Neural cell (in vitro differentiated cells): ENCODE data around the gene DBP. TPM values are rescaled to one million over a fixed set of nuclear protein-coding genes. Genes with fewer than 3 reads are reported as not detected.

Experiments
- H2AFZ ChIP-seq: fragments of 200-600, 300-800 bp; sonication (generic), shearing (Covaris generic); 2 replicates; pipeline ENCODE4 v1.6.0; 2014; ENCODE audit warnings: low read depth, mild to moderate bottlenecking, antibody characterized with exemption, low read length, moderate library complexity
- H3F3A ChIP-seq: fragments of 200-600 bp; shearing (Covaris generic); 2 replicates; pipeline ENCODE4 v1.6.1; 2016; ENCODE audit warnings: mild to moderate bottlenecking, moderate library complexity, mixed read lengths, antibody characterized with exemption, low read length; ENCODE audit not compliant: insufficient read depth, poor library complexity, severe bottlenecking
- H3K27ac ChIP-seq: fragments of 200-600, 300-800 bp; sonication (generic), shearing (Covaris generic); 2 replicates; pipeline ENCODE4 v1.5.1; 2014; ENCODE audit warnings: mild to moderate bottlenecking, low read length, moderate library complexity
- H3K27me3 ChIP-seq: fragments of 300-800, 200-600 bp; sonication (generic), shearing (Covaris generic); 2 replicates; pipeline ENCODE4 v1.6.0; 2014; ENCODE audit warnings: mild to moderate bottlenecking, low read depth, low read length, moderate library complexity; ENCODE audit not compliant: insufficient read depth
- H3K36me3 ChIP-seq: fragments of 300-800, 200-600 bp; sonication (generic), shearing (Covaris generic); 2 replicates; pipeline ENCODE4 v1.5.1; 2014; ENCODE audit warnings: mild to moderate bottlenecking, antibody characterized with exemption, low read length, moderate library complexity; ENCODE audit not compliant: insufficient read depth
- H3K4me2 ChIP-seq: fragments of 300-800, 200-600 bp; sonication (generic), shearing (Covaris generic); 2 replicates; pipeline ENCODE4 v1.6.0; 2014; ENCODE audit warnings: mild to moderate bottlenecking, low read length
- H3K4me3 ChIP-seq: fragments of 300-800, 200-600 bp; sonication (generic), shearing (Covaris generic); 2 replicates; pipeline ENCODE4 v1.5.1; 2014; ENCODE audit warnings: mild to moderate bottlenecking, low read length, moderate library complexity
- H3K79me2 ChIP-seq: fragments of 200-600 bp; shearing (Covaris generic); replicated peaks from 2 replicates; pipeline ENCODE4 v1.6.0; 2014; ENCODE audit warnings: mild to moderate bottlenecking, low read length, moderate library complexity; ENCODE audit not compliant: insufficient read depth
- H3K9ac ChIP-seq: fragments of 300-800, 200-600 bp; sonication (generic), shearing (Covaris generic); 2 replicates; pipeline ENCODE4 v1.6.1; 2016; ENCODE audit warnings: mild to moderate bottlenecking, low read length, mixed read lengths
- H3K9me2 ChIP-seq: fragments of 200-600 bp; shearing (Covaris generic); 2 replicates; pipeline ENCODE4 v1.6.1; 2016; ENCODE audit warnings: mild to moderate bottlenecking, low read length, mixed read lengths; ENCODE audit not compliant: insufficient read depth
- H3K9me3 ChIP-seq: fragments of 200-600, 300-800 bp; sonication (generic), shearing (Covaris generic); 2 replicates; pipeline ENCODE4 v1.6.1; 2016; ENCODE audit warnings: mild to moderate bottlenecking, mixed run types, low read length, moderate library complexity, mixed read lengths
- H4K20me1 ChIP-seq: fragments of 200-600 bp; shearing (Covaris generic); 2 replicates; pipeline ENCODE4 v1.6.1; 2016; ENCODE audit warnings: mild to moderate bottlenecking, mixed run types; ENCODE audit not compliant: insufficient read depth
- EP300 ChIP-seq: fragments of 450-650 bp; conservative IDR thresholded peaks from 2 replicates; pipeline ENCODE4 v1.6.1; 2014; ENCODE audit warnings: antibody characterized with exemption, mild to moderate bottlenecking, moderate library complexity; ENCODE audit not compliant: poor library complexity, severe bottlenecking
- EZH2 ChIP-seq: fragments of 200-600, 300-800 bp; shearing (Covaris generic), sonication (generic); IDR thresholded peaks from 2 replicates; pipeline ENCODE4 v1.6.1; 2014; ENCODE audit warnings: antibody characterized with exemption, low read length, borderline replicate concordance, mild to moderate bottlenecking; ENCODE audit not compliant: insufficient read depth, poor library complexity, severe bottlenecking
- MXI1 ChIP-seq: fragments of 450-650 bp; conservative IDR thresholded peaks from 2 replicates; pipeline ENCODE4 v1.6.1; 2014; ENCODE audit warnings: antibody characterized with exemption, mild to moderate bottlenecking; ENCODE audit not compliant: poor library complexity, severe bottlenecking
- POLR2AphosphoS5 ChIP-seq: IDR thresholded peaks from 2 replicates; pipeline ENCODE4 v1.6.1; 2012
- RAD21 ChIP-seq: fragments of 450-650 bp; conservative IDR thresholded peaks from 2 replicates; pipeline ENCODE4 v1.6.1; 2014; ENCODE audit warnings: antibody characterized with exemption, mild to moderate bottlenecking, moderate library complexity
- SMC3 ChIP-seq: fragments of 450-650 bp; conservative IDR thresholded peaks from 2 replicates; pipeline ENCODE4 v1.6.1; 2014; ENCODE audit warnings: antibody characterized with exemption, mild to moderate bottlenecking, moderate library complexity; ENCODE audit not compliant: poor library complexity
- TAF1 ChIP-seq: IDR thresholded peaks from 2 replicates; pipeline ENCODE4 v1.6.1; 2012; ENCODE audit warnings: low read depth
- polyA plus RNA-seq: library from polyadenylated mRNA; depleted of rRNA; stranded (reverse); fragments of >200 nt; gene quantifications from 2 replicates; pipeline ENCODE4 v1.2.3, GENCODE V29; 2014
- TF ChIP-seq, protein P1 (sequence below): fragments of 450-650 bp; IDR thresholded peaks from 2 replicates; pipeline ENCODE4 v1.5.1; 2014; ENCODE audit warnings: antibody characterized with exemption, mild to moderate bottlenecking, moderate library complexity; ENCODE audit not compliant: poor library complexity, severe bottlenecking
- TF ChIP-seq, protein P2 (sequence below): IDR thresholded peaks from 2 replicates; pipeline ENCODE4 v1.6.1; 2012; ENCODE audit warnings: borderline replicate concordance

Gene DBP
- polyA plus RNA-seq, 1 donor from 2014 or later = 3.6 TPM

DNA sequence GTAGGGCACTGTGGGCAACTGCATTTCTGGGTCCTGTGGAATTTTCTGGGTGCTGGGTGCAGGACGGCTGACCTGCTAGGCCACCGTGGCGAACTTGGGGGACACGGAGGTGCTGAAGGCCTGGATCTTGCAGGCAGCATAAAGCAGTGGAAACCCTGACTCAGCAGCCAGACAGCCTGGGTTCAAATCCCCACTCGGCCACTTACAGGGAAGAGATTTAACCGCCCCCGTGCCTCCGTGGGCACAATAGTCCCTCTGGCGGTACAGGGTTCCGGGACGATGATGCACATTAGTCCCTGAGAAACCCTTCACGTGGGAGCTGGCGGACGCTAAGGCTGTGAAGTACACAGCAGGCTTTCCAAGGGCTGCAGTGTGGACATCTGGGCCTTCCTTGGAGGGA lies 25.3 kb downstream of the DBP start:
- no peaks in the 10 kb centered on the region for H3K9me3 ChIP-seq
- no peak overlapping the region for H2AFZ ChIP-seq
- H3K27me3 ChIP-seq = no peaks in the 10 kb centered on the region
- TF ChIP-seq EZH2 (no peak), SMC3 (no peak), MXI1 (no peak), RAD21 (no peak), TAF1 (no peak), EP300 (no peak), POLR2AphosphoS5 (no peak)
- TF ChIP-seq, protein P1, sequence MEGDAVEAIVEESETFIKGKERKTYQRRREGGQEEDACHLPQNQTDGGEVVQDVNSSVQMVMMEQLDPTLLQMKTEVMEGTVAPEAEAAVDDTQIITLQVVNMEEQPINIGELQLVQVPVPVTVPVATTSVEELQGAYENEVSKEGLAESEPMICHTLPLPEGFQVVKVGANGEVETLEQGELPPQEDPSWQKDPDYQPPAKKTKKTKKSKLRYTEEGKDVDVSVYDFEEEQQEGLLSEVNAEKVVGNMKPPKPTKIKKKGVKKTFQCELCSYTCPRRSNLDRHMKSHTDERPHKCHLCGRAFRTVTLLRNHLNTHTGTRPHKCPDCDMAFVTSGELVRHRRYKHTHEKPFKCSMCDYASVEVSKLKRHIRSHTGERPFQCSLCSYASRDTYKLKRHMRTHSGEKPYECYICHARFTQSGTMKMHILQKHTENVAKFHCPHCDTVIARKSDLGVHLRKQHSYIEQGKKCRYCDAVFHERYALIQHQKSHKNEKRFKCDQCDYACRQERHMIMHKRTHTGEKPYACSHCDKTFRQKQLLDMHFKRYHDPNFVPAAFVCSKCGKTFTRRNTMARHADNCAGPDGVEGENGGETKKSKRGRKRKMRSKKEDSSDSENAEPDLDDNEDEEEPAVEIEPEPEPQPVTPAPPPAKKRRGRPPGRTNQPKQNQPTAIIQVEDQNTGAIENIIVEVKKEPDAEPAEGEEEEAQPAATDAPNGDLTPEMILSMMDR = no peak
- TF ChIP-seq, protein P2, sequence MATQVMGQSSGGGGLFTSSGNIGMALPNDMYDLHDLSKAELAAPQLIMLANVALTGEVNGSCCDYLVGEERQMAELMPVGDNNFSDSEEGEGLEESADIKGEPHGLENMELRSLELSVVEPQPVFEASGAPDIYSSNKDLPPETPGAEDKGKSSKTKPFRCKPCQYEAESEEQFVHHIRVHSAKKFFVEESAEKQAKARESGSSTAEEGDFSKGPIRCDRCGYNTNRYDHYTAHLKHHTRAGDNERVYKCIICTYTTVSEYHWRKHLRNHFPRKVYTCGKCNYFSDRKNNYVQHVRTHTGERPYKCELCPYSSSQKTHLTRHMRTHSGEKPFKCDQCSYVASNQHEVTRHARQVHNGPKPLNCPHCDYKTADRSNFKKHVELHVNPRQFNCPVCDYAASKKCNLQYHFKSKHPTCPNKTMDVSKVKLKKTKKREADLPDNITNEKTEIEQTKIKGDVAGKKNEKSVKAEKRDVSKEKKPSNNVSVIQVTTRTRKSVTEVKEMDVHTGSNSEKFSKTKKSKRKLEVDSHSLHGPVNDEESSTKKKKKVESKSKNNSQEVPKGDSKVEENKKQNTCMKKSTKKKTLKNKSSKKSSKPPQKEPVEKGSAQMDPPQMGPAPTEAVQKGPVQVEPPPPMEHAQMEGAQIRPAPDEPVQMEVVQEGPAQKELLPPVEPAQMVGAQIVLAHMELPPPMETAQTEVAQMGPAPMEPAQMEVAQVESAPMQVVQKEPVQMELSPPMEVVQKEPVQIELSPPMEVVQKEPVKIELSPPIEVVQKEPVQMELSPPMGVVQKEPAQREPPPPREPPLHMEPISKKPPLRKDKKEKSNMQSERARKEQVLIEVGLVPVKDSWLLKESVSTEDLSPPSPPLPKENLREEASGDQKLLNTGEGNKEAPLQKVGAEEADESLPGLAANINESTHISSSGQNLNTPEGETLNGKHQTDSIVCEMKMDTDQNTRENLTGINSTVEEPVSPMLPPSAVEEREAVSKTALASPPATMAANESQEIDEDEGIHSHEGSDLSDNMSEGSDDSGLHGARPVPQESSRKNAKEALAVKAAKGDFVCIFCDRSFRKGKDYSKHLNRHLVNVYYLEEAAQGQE = no peak
- no peak overlapping the region for H3K27ac ChIP-seq
- H3K4me2 ChIP-seq = no peak overlapping the region
- no peaks in the 10 kb centered on the region for H3F3A ChIP-seq
- no peak overlapping the region for H3K9ac ChIP-seq
- H3K79me2 ChIP-seq = peaks cover 5% of the 10 kb centered on the region
- H4K20me1 ChIP-seq = no peaks in the 10 kb centered on the region
- H3K4me3 ChIP-seq = no peak overlapping the region
- H3K36me3 ChIP-seq = peaks cover under 1% of the 10 kb centered on the region
- no peaks in the 10 kb centered on the region for H3K9me2 ChIP-seq

DNA sequence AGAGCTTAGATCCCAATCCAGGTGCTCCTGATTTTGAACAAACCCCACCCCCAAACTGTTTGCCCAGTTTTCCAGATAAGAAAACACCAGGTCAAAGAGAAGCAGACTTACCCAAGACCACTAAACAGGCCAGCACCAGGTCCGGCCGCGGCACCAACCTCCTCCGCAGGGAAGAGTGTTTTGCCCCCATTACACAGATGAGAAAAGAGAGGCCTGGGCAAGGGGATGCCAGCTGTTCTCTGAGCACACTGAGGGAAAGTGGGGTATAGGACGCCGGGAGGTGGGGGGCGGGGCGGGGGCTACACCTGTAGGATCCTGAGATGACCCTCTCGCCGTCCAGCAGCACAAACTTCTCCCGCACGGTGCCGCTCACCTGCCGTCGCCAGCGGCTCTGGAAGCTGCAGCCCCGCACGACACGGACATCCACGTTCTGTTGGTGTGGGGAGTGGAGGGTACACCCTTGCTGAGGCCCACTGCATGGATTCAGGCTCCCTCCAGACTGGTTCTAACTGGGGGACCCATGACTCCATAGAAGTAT lies 27.5 kb downstream of the DBP start:
- H2AFZ ChIP-seq = no peak overlapping the region
- no peaks in the 10 kb centered on the region for H3K36me3 ChIP-seq
- TF ChIP-seq, protein P2 = no peak
- TF ChIP-seq EZH2 = no peak
- no peak for TF ChIP-seq POLR2AphosphoS5
- no peak for TF ChIP-seq RAD21
- no peak for TF ChIP-seq TAF1
- no peak for TF ChIP-seq EP300
- no peak for TF ChIP-seq MXI1
- TF ChIP-seq SMC3 = no peak
- TF ChIP-seq, protein P1 = no peak
- H3K4me3 ChIP-seq = no peak overlapping the region
- no peaks in the 10 kb centered on the region for H3F3A ChIP-seq
- H3K27ac ChIP-seq = no peak overlapping the region
- no peaks in the 10 kb centered on the region for H3K9me3 ChIP-seq
- no peaks in the 10 kb centered on the region for H3K79me2 ChIP-seq
- H4K20me1 ChIP-seq = no peaks in the 10 kb centered on the region
- no peaks in the 10 kb centered on the region for H3K27me3 ChIP-seq
- no peak overlapping the region for H3K4me2 ChIP-seq
- no peak overlapping the region for H3K9ac ChIP-seq
- no peaks in the 10 kb centered on the region for H3K9me2 ChIP-seq
